ENCODE data around the gene ETV6. TPM values are rescaled to one million over a fixed set of nuclear protein-coding genes. Genes with fewer than 3 reads are reported as not detected.

ETV6 gene
- total RNA-seq, 1 donor, result 11.2 TPM

- no peak for DNase-seq (ENCODE audit: low read depth)
- no peak overlapping the region for H3K4me3 ChIP-seq (ENCODE audit: low read depth, low read length)
- TF ChIP-seq CTCF (IDR thresholded peaks at IDR 0.05; ENCODE audit: insufficient read depth, low read depth, low read length), result no peak
Measured at GRCh38 chr12:11666131-11667050, 16.9 kb downstream of the ETV6 start.

GRCh38 chr12:11667171-11667570, 17.7 kb downstream of the ETV6 start:
- H3K4me3 ChIP-seq (ENCODE audit: low read depth, low read length), result no peak overlapping the region
- DNase-seq (ENCODE audit: low read depth), result no peak
- no peak for TF ChIP-seq CTCF (IDR thresholded peaks at IDR 0.05; ENCODE audit: insufficient read depth, low read depth, low read length)

- TF ChIP-seq CTCF (IDR thresholded peaks at IDR 0.05; ENCODE audit: insufficient read depth, low read depth, low read length), result no peak
- no peak overlapping the region for H3K4me3 ChIP-seq (ENCODE audit: low read depth, low read length)
- DNase-seq (ENCODE audit: low read depth), result no peak
Measured at GRCh38 chr12:11668611-11669010, 19.1 kb downstream of the ETV6 start.

GRCh38 chr12:11669348-11669747, 19.9 kb downstream of the ETV6 start:
- no peak for TF ChIP-seq CTCF (IDR thresholded peaks at IDR 0.05; ENCODE audit: insufficient read depth, low read depth, low read length)
- no peak overlapping the region for H3K4me3 ChIP-seq (ENCODE audit: low read depth, low read length)
- DNase-seq (ENCODE audit: low read depth), result no peak

- DNase-seq (ENCODE audit: low read depth), result no peak
- no peak overlapping the region for H3K4me3 ChIP-seq (ENCODE audit: low read depth, low read length)
- TF ChIP-seq CTCF (IDR thresholded peaks at IDR 0.05; ENCODE audit: insufficient read depth, low read depth, low read length), result no peak
Measured at GRCh38 chr12:11672256-11673191, 23.1 kb downstream of the ETV6 start.

GRCh38 chr12:11673666-11674461, 24.4 kb downstream of the ETV6 start:
- H3K4me3 ChIP-seq (ENCODE audit: low read depth, low read length), result no peak overlapping the region
- TF ChIP-seq CTCF (IDR thresholded peaks at IDR 0.05; ENCODE audit: insufficient read depth, low read depth, low read length), result no peak
- DNase-seq (ENCODE audit: low read depth), result no peak
